ENCODE results near the gene DNAJC17.

DNA sequence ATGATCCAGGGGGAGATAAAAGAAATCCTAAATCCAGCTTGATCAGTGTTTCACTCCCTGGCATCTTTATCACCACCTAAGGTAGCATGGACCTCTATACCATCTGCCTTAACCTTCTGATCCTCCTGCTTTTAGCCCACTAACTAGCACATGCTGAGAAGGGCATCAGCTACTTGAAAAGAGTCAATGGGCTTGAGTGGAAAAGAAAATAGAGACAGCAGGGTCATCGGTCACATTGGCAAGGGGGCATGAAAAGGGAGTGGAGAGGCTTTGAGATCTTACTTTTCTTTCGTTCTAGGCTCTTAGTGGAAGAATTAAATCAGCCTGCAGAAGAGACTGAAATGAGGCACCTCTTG lies 623 bp downstream of the DNAJC17 start:
- TF ChIP-seq, protein P1, sequence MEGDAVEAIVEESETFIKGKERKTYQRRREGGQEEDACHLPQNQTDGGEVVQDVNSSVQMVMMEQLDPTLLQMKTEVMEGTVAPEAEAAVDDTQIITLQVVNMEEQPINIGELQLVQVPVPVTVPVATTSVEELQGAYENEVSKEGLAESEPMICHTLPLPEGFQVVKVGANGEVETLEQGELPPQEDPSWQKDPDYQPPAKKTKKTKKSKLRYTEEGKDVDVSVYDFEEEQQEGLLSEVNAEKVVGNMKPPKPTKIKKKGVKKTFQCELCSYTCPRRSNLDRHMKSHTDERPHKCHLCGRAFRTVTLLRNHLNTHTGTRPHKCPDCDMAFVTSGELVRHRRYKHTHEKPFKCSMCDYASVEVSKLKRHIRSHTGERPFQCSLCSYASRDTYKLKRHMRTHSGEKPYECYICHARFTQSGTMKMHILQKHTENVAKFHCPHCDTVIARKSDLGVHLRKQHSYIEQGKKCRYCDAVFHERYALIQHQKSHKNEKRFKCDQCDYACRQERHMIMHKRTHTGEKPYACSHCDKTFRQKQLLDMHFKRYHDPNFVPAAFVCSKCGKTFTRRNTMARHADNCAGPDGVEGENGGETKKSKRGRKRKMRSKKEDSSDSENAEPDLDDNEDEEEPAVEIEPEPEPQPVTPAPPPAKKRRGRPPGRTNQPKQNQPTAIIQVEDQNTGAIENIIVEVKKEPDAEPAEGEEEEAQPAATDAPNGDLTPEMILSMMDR (IDR thresholded peaks at IDR 0.05), result no peak
- TF ChIP-seq POLR2A (IDR thresholded peaks at IDR 0.05) (no peak), EP300 (IDR thresholded peaks at IDR 0.05) (no peak)

Measured in gastroesophageal sphincter (tissue), 3 donors.